Skin epidermis (tissue), 12 donors: ENCODE data around the gene SETD7.
A peak's percentile ranks its signal among the peaks of the same experiment; 100 is the strongest.

Source experiments
- H3K27ac ChIP-seq, 21 experiments: fragments of 200-600 bp; sonication (generic) in 11 of 21; one replicate each; pipeline ENCODE4 v1.5.0; 2020; ENCODE audit warnings: mild to moderate bottlenecking in 3 of 21, inconsistent platforms in 2 of 21, moderate library complexity in 2 of 21
- H3K4me3 ChIP-seq, 7 experiments: fragments of 200-600 bp; sonication (generic) in 2 of 7; one replicate each; pipeline ENCODE4 v1.5.0; 2020; ENCODE audit warnings: inconsistent platforms in 2 of 7, mild to moderate bottlenecking in 2 of 7, moderate library complexity in 1 of 7

SETD7 gene

GRCh38 chr4:139554642-139554892, 1.5 kb downstream of the SETD7 start:
- H3K4me3 ChIP-seq = peak overlapping the region; percentile 67 to 95 (median 74)

DNA sequence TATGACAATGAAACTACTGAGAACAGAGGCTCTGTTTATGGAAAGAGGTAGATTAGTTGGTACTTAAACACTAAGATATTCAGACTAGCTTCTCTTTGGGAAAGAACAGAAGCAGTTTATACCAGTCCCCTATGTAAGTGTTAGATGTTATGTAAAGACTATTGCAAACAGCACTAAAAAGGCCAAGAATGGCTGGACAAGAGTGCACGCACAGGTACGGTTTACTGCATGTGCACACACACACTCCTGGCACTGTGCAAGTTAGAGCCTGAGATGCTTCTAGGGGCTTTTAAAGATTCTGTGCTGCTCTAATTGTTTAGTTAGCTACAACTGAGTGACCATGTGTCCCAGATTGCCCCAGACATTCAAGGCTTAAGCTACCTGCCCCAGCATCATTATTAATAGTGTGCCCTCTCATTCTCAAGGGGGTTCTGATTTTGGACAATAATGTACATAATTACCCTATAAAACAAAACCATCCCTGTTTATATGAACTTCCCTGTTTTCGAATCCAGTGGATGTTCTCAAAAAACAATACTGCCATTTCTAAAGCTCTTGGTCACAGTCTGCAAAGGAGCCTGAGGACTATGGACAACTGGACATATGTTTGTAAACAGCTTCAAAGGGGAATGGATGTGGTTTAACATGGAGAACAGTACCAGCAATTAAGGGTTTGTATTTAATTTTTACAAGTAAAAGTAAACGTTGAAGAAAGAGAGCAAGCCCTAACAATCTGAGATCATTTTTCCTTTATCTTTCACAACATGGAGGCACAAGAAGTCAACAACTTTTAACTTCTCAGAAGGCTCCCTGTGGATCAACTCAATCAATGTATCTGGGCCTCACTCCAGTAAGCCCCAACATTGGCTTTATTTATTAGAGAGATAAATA, 2.0 kb downstream of the SETD7 start:
- Histone ChIP-seq H3K27ac (peak overlapping the region in 17 of 21 experiments; percentile 14 to 98 (median 94)), H3K4me3 (peak overlapping the region in 3 of 7 experiments; percentile 67 to 95 (median 67))

More at GRCh38 chr4:139554642-139554892, 1.5 kb downstream of the SETD7 start:
- H3K27ac ChIP-seq = peak overlapping the region in 18 of 21 experiments; percentile 14 to 98 (median 94)

GRCh38 chr4:139552517-139553307, 3.3 kb downstream of the SETD7 start:
- H3K4me3 ChIP-seq = no peak overlapping the region
- H3K27ac ChIP-seq = peak overlapping the region in 10 of 21 experiments; percentile 5 to 98 (median 28)

- Histone ChIP-seq H3K27ac (no peak overlapping the region), H3K4me3 (no peak overlapping the region)
These were observed 5.1 kb downstream of the SETD7 start for GRCh38 chr4:139550724-139551429.

DNA sequence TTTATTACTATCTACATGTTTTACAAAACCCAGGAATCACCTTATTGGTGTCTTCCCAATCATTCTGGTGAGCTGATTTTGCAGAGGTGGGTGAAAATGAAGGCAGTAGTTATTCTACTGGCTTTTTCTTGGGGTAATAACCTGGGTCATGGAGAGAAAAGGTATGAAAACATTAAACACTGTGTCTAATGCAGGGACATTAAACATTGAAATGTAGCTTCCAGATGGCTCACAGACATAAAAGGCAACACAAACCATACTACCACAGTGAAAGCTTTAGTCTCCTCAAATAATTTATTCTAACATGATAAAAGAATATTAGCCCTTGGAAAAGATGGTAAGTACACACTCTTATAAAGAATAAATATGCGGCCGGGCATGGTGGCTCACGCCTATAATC, 8.0 kb downstream of the SETD7 start:
- no peak overlapping the region for H3K4me3 ChIP-seq
- no peak overlapping the region for H3K27ac ChIP-seq

- Histone ChIP-seq H3K4me3 (no peak overlapping the region), H3K27ac (no peak overlapping the region)
These were observed 15.4 kb downstream of the SETD7 start for GRCh38 chr4:139540632-139541031.

DNA sequence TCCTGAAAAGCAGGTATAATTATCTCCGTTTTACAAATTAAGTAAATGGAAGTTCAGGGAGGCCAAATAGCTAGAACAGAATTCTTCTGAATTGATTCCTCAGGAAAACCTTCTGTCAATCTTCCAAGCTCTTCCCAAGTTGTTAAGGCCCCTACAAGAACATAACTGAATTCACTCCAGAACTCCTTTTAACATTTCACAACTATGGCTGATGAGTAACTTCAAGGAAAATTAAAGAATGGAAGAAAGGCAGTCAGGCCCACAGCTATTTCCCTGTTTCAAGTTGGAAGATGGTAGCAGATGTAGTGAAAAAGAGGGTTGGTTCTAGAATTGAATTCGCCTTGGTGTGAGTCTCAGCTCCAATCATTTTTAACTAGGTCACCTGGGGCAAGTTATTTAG, 15.9 kb downstream of the SETD7 start:
- Histone ChIP-seq H3K4me3 (no peak overlapping the region), H3K27ac (no peak overlapping the region)

DNA sequence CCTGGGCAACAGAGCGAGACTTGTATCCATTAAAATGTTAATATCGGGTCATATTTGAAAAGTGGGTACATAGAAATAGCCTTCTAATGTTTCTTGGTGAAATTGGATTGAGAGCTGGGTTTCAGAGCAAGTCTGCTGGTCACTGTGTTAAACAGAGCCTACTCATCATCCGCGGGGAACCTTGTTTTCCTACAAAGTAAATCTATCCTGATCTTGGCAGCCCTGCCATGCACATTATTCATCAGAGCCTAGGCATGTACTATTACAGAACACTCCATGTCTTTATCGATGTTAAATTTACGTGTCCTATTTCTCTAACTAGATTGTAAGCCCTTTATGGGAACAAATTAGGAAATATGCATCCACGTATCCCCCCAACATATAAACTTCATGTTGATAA, 18.7 kb downstream of the SETD7 start:
- H3K27ac ChIP-seq = no peak overlapping the region
- no peak overlapping the region for H3K4me3 ChIP-seq

DNA sequence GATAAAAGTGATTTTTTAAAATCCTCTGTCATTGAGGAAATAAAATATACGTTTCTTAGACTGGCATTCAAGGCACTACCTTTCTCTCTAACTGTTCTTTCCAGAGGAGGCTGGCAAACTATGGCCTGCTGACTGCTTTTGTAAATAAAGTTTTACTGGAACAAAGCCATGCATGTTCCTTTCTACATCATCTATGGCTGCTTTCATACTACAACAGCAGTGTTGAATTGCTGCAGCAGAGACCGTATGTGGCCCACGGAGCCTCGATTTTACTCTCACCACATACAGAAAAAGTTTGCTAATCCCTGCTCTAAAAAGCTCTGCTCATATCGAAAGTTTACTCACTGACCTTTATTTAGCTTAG, 20.2 kb downstream of the SETD7 start:
- no peak overlapping the region for H3K27ac ChIP-seq

GRCh38 chr4:139535228-139535870, 20.7 kb downstream of the SETD7 start:
- no peak overlapping the region for H3K27ac ChIP-seq
- H3K4me3 ChIP-seq = no peak overlapping the region

More for the DNA sequence above, 20.2 kb downstream of the SETD7 start:
- no peak overlapping the region for H3K4me3 ChIP-seq

- no peak overlapping the region for H3K27ac ChIP-seq
These were observed 21.6 kb downstream of the SETD7 start for GRCh38 chr4:139534287-139534950.

GRCh38 chr4:139533511-139533910, 22.5 kb downstream of the SETD7 start:
- Histone ChIP-seq H3K27ac (no peak overlapping the region), H3K4me3 (no peak overlapping the region)

More at GRCh38 chr4:139534287-139534950, 21.6 kb downstream of the SETD7 start:
- H3K4me3 ChIP-seq = no peak overlapping the region

GRCh38 chr4:139532947-139533346, 23.1 kb downstream of the SETD7 start:
- H3K4me3 ChIP-seq = no peak overlapping the region
- H3K27ac ChIP-seq = no peak overlapping the region

DNA sequence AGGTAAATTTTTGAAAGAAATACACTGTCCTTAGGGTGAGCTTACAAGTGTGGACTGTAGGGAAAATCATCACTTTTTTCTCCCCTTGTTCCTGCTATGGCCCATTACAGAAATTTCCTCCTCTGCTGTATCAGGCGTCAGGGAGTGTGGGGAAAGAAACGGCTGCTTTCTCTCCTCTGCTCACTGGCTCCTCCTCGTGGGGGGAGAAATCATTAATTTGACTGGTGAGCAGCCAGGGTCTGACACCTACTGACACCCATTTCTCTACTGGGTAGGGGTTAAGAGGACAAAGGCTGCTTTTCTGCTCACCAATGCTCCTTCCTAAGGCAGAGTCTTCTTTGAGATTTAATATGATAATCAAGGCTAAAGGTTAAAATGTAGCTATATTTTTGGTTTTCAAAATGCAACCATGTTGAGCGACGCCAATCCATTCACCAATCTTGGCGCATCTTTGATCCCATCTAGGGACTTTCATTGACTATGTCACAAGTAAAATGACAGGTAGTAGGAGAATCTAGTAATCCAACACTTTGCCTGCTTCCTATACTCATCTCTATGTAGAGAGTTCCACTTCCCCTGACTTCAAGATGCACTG, 25.1 kb downstream of the SETD7 start:
- Histone ChIP-seq H3K4me3 (no peak overlapping the region), H3K27ac (no peak overlapping the region)

DNA sequence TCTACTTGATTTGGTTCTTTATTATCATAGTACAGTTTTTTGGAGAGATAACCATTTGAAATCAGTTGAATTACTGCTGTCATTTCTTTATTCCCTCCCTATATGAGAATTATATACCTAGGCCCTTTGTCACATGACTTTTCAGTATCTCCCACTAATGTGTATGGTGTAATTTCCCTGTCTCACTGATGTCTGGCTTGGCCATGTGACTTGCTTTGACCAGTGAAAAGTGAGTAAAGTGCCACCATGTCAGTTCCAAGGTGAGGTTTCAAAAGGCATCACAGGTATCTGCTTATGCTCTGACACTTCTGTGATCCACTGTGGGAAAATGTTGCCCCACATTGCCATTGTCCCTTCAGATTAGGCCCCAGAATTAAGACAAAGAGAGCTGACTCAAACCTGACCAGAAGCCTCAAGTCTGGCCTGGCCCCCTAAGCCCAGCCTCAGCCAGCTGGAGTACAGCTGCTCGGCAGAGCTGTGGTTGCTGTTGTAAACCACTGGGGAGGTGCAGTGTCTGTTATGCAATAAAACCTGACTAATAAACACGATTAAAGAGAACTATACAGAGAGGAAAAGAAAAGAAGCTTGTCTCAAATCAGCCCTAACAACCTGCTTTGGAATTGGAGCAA, 27.5 kb downstream of the SETD7 start:
- Histone ChIP-seq H3K4me3 (no peak overlapping the region), H3K27ac (peak overlapping the region in 5 of 21 experiments; percentile 28 to 53 (median 45))

GRCh38 chr4:139526928-139527327, 29.1 kb downstream of the SETD7 start:
- Histone ChIP-seq H3K4me3 (no peak overlapping the region), H3K27ac (no peak overlapping the region)

GRCh38 chr4:139525414-139525813, 30.6 kb downstream of the SETD7 start:
- H3K27ac ChIP-seq = peak overlapping the region in 1 of 21 experiments; percentile 50
- no peak overlapping the region for H3K4me3 ChIP-seq

GRCh38 chr4:139524062-139524631, 31.9 kb downstream of the SETD7 start:
- Histone ChIP-seq H3K27ac (peak overlapping the region in 2 of 21 experiments; percentile 6), H3K4me3 (no peak overlapping the region)
